SHP77 (cell line): Measurements from ENCODE around the gene PLPPR2.
"Not testable (repeated sequence)": the region's sequence is repeated elsewhere in the genome, so short reads cannot be mapped to it uniquely, and the experiment has no call there.

ENCODE experiments used
- DNase-seq, 2 experiments: peaks; one replicate each; lab custom pipeline; 2025; lab: John Stamatoyannopoulos, UW

Gene PLPPR2

GRCh38 chr19:11355160-11356073, at the start of gene PLPPR2:
TSS of gene PLPPR2 (plus strand) at chr19:11355432. CDS start at chr19:11357674, 2,242 bp downstream.
- DNase-seq, result peak; percentile 60 to 83

GRCh38 chr19:11306337-11306736, 48.9 kb upstream of the PLPPR2 start:
- no peak for DNase-seq

- DNase-seq, result not testable (repeated sequence)
Measured at GRCh38 chr19:11320278-11320995, 34.8 kb upstream of the PLPPR2 start.

- no peak for DNase-seq
Measured at GRCh38 chr19:11321191-11322126, 33.8 kb upstream of the PLPPR2 start.

- DNase-seq, result no peak
Measured at GRCh38 chr19:11322269-11323024, 32.8 kb upstream of the PLPPR2 start.

- no peak for DNase-seq
Measured at GRCh38 chr19:11323601-11324078, 31.6 kb upstream of the PLPPR2 start.

GRCh38 chr19:11324079-11324661, 31.1 kb upstream of the PLPPR2 start:
- peak; percentile 23 to 60 for DNase-seq

- no peak for DNase-seq
Measured at GRCh38 chr19:11324748-11325389, 30.4 kb upstream of the PLPPR2 start.

GRCh38 chr19:11325544-11325943, 29.7 kb upstream of the PLPPR2 start:
- no peak for DNase-seq

- no peak for DNase-seq
Measured at GRCh38 chr19:11330127-11330526, 25.1 kb upstream of the PLPPR2 start.

- DNase-seq, result no peak
Measured at GRCh38 chr19:11331502-11331901, 23.7 kb upstream of the PLPPR2 start.

GRCh38 chr19:11332822-11333221, 22.4 kb upstream of the PLPPR2 start:
- no peak for DNase-seq

- not testable (repeated sequence) for DNase-seq
Measured at GRCh38 chr19:11333838-11334237, 21.4 kb upstream of the PLPPR2 start.

GRCh38 chr19:11335449-11336146, 19.6 kb upstream of the PLPPR2 start:
- no peak for DNase-seq

- DNase-seq, result no peak
Measured at GRCh38 chr19:11337080-11337479, 18.2 kb upstream of the PLPPR2 start.

GRCh38 chr19:11338121-11338520, 17.1 kb upstream of the PLPPR2 start:
- no peak for DNase-seq

- no peak for DNase-seq
Measured at GRCh38 chr19:11338569-11339253, 16.5 kb upstream of the PLPPR2 start.

- DNase-seq, result peak; percentile 82 to 90
Measured at GRCh38 chr19:11339254-11340098, 15.8 kb upstream of the PLPPR2 start, which contains the start of gene RAB3D. TSS of gene RAB3D (minus strand) at chr19:11339657. CDS start at chr19:11337399, 2,258 bp downstream.
